ENCODE measurements around the gene BGN.

BGN gene

GRCh38 chrX:153494541-153495361, at the start of gene BGN:
TSS of gene BGN (plus strand) at chrX:153494980. CDS start at chrX:153504632, 9,652 bp downstream.
- peak in 1 of 2 experiments; percentile 25 for DNase-seq

- DNase-seq, result no peak
These were observed 49.5 kb upstream of the BGN start for GRCh38 chrX:153445106-153445855.

GRCh38 chrX:153445856-153446635, 48.7 kb upstream of the BGN start, which contains the start of gene TREX2:
TSS of gene TREX2 (minus strand) at chrX:153446056. CDS start at chrX:153445430, 626 bp downstream.
- no peak for DNase-seq

- no peak for DNase-seq
These were observed 48.2 kb upstream of the BGN start for GRCh38 chrX:153446636-153446936.

- no peak for DNase-seq
These were observed 47.7 kb upstream of the BGN start for GRCh38 chrX:153446950-153447580.

- no peak for DNase-seq
These were observed 47.2 kb upstream of the BGN start for GRCh38 chrX:153447581-153447960.

- DNase-seq, result no peak
These were observed 46.0 kb upstream of the BGN start for GRCh38 chrX:153448556-153449367.

GRCh38 chrX:153449368-153450113, 45.2 kb upstream of the BGN start:
- no peak for DNase-seq

- no peak for DNase-seq
These were observed 44.4 kb upstream of the BGN start for GRCh38 chrX:153450114-153450948.

GRCh38 chrX:153450949-153451277, 43.9 kb upstream of the BGN start:
- no peak for DNase-seq

- no peak for DNase-seq
These were observed 39.8 kb upstream of the BGN start for GRCh38 chrX:153454901-153455550.

- no peak for DNase-seq
These were observed 39.2 kb upstream of the BGN start for GRCh38 chrX:153455571-153455970.

- DNase-seq, result no peak
These were observed 38.6 kb upstream of the BGN start for GRCh38 chrX:153456161-153456560.

GRCh38 chrX:153456704-153457103, 38.1 kb upstream of the BGN start:
- no peak for DNase-seq

GRCh38 chrX:153457136-153457825, 37.5 kb upstream of the BGN start:
- no peak for DNase-seq

GRCh38 chrX:153457827-153458466, 36.8 kb upstream of the BGN start:
- no peak for DNase-seq

GRCh38 chrX:153458476-153458875, 36.3 kb upstream of the BGN start:
- no peak for DNase-seq

GRCh38 chrX:153459986-153460385, 34.8 kb upstream of the BGN start:
- DNase-seq, result no peak

GRCh38 chrX:153460826-153461225, 34.0 kb upstream of the BGN start:
- DNase-seq, result peak; percentile 60 to 70

Measured in activated T-cell treated with anti-CD3 and anti-CD28 coated beads, Interleukin-2, amount 50 U/mL, for 48 hours (primary cell).